PFSK-1 (cell line): Measurements from ENCODE around the gene KCNE4.

Experiments used
- FOXP2 ChIP-seq: optimal IDR thresholded peaks from 2 replicates; pipeline ENCODE3; 2011; ENCODE audit warnings: borderline replicate concordance, control low read depth, inconsistent platforms; ENCODE audit not compliant: insufficient read depth; ENCODE audit errors: extremely low read length, extremely low read depth
- POLR2AphosphoS5 ChIP-seq: IDR thresholded peaks from 2 replicates; pipeline ENCODE4 v1.6.1; 2012; ENCODE audit warnings: low read depth, mild to moderate bottlenecking, control low read depth, low read length, moderate library complexity
- SIN3A ChIP-seq: IDR thresholded peaks from 2 replicates; pipeline ENCODE4 v1.6.1; 2012; ENCODE audit warnings: mild to moderate bottlenecking, low read length, moderate library complexity, borderline replicate concordance; ENCODE audit not compliant: insufficient read depth
- TAF1 ChIP-seq: IDR thresholded peaks from 2 replicates; pipeline ENCODE4 v1.6.1; 2012; ENCODE audit warnings: low read length, control low read depth, borderline replicate concordance; ENCODE audit not compliant: insufficient read depth
- TF ChIP-seq, protein P1 (sequence below), 2 experiments: IDR thresholded peaks; 2 replicates each; pipeline versions ENCODE4 v1.6.1 to v1.8.0; 2011 to 2012; ENCODE audit warnings: low read depth in 2 of 2, low read length in 2 of 2, control low read depth in 1 of 2, inconsistent platforms in 1 of 2, mild to moderate bottlenecking in 1 of 2, moderate library complexity in 1 of 2; ENCODE audit not compliant: insufficient read depth in 1 of 2

The KCNE4 gene

GRCh38 chr2:223048519-223048918 lies 3.5 kb upstream of the KCNE4 start:
- TF ChIP-seq POLR2AphosphoS5 (no peak), TAF1 (no peak), SIN3A (no peak), FOXP2 (no peak)
- TF ChIP-seq, protein P1, sequence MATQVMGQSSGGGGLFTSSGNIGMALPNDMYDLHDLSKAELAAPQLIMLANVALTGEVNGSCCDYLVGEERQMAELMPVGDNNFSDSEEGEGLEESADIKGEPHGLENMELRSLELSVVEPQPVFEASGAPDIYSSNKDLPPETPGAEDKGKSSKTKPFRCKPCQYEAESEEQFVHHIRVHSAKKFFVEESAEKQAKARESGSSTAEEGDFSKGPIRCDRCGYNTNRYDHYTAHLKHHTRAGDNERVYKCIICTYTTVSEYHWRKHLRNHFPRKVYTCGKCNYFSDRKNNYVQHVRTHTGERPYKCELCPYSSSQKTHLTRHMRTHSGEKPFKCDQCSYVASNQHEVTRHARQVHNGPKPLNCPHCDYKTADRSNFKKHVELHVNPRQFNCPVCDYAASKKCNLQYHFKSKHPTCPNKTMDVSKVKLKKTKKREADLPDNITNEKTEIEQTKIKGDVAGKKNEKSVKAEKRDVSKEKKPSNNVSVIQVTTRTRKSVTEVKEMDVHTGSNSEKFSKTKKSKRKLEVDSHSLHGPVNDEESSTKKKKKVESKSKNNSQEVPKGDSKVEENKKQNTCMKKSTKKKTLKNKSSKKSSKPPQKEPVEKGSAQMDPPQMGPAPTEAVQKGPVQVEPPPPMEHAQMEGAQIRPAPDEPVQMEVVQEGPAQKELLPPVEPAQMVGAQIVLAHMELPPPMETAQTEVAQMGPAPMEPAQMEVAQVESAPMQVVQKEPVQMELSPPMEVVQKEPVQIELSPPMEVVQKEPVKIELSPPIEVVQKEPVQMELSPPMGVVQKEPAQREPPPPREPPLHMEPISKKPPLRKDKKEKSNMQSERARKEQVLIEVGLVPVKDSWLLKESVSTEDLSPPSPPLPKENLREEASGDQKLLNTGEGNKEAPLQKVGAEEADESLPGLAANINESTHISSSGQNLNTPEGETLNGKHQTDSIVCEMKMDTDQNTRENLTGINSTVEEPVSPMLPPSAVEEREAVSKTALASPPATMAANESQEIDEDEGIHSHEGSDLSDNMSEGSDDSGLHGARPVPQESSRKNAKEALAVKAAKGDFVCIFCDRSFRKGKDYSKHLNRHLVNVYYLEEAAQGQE (IDR thresholded peaks at IDR 0.05; ENCODE audit: insufficient read depth in 1 of 2, low read depth in 2 of 2, low read length in 2 of 2) = no peak

GRCh38 chr2:223049356-223049755 lies 2.6 kb upstream of the KCNE4 start:
- TF ChIP-seq FOXP2 (no peak), TAF1 (no peak), SIN3A (no peak), POLR2AphosphoS5 (no peak)
- TF ChIP-seq, protein P1 (IDR thresholded peaks at IDR 0.05; ENCODE audit: insufficient read depth in 1 of 2, low read depth in 2 of 2, low read length in 2 of 2) = no peak

GRCh38 chr2:223050188-223050587 lies 1.8 kb upstream of the KCNE4 start:
- TF ChIP-seq, protein P1 (IDR thresholded peaks at IDR 0.05; ENCODE audit: insufficient read depth in 1 of 2, low read depth in 2 of 2, low read length in 2 of 2) = no peak
- TF ChIP-seq TAF1 = no peak
- TF ChIP-seq POLR2AphosphoS5 = no peak
- no peak for TF ChIP-seq FOXP2
- no peak for TF ChIP-seq SIN3A

DNA sequence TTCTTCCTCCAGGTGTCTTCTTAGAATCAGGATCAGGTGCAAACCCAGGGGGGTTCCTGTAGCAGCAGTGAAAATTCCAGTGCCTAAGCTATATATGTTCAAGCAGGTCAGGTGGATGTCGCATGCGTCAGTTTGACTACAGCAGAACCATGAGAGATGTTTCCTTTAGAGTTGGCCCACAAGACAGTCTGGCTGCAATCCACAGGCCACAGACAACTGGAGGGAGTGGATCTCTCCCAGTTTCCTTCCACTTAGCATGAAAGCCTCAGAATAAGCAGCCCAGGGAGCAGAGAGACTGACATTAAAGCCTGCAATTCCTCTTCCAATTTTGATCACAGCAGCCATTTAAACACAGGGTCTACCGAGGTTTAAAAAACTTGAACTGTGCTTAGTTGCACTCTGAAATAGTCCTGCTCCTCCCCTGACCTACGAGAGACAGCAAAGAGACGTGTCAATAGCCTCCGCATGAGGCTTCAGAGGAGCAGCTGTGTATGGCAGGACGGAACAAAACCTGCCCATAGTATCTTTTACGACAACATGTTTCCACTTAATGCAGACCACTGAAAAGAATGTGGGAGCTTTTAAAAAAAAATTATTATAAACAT lies 988 bp upstream of the KCNE4 start:
- TF ChIP-seq, protein P1 (IDR thresholded peaks at IDR 0.05; ENCODE audit: insufficient read depth in 1 of 2, low read depth in 2 of 2, low read length in 2 of 2) = no peak
- no peak for TF ChIP-seq FOXP2
- TF ChIP-seq TAF1 = no peak
- no peak for TF ChIP-seq POLR2AphosphoS5
- TF ChIP-seq SIN3A = no peak
